HFF-Myc (cell line): ENCODE data around the gene COL13A1.

Experiments used
- DNase-seq: peaks from one replicate; pipeline ENCODE4 v3.0.0-alpha.2; 2011; ENCODE audit warnings: low read depth; ENCODE audit errors: extremely low read depth
- H3K4me3 ChIP-seq: replicated peaks from 2 replicates; pipeline ENCODE4 v1.5.1; 2011; ENCODE audit warnings: low read depth, mild to moderate bottlenecking, control low read depth, low read length
- TF ChIP-seq, protein P1 (sequence below): IDR thresholded peaks from 2 replicates; pipeline ENCODE4 v1.5.1; 2012; ENCODE audit warnings: mild to moderate bottlenecking, low read depth, low read length, control low read depth; ENCODE audit errors: missing control alignments

COL13A1 gene

DNA sequence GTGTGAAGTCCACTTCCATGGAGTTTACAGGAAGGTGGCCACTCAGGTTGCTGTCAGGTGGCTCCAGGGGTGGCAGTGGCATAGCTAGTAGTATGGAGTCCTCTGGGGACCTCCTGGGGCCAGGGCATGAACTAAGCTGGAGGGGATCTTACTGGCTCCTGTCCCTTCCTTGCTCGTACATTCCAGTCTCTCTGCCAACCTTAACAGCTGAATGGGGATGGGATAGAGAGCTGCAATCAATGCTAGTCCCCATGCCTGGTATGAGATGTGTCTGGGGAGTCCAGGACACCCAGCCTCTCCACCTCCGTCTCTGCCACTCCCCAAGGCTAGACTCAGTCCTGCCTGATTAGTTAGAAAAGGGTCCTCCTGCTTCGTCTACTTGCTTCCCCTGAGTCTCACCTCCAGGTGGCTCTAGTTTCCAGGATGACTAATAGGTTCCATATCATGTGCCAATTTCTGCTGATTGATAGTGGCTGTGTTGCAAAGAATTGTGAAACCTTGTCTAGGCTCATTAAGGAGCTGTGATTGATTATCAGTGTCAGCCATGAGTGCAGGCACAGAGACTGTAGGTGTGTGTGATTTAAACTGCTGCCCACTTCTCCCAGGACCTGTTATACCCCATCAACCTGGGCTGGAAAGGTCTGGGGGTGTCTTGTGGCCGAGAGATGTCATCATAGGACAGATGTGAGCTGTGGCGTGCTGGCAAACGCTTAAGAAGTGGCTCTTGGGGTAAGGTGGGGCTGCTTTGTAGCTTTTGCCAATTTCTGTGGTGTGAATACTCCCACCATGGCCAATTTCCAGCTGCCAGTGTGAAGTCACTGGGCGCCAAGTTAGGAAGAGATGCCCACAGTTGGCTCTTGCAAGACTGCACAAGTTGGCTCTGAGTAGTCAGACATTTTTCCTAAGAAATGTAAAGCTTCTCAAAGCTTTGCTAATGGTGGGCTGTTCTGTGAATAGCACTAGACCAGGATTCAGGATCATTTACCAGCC, 59.8 kb downstream of the COL13A1 start:
- H3K4me3 ChIP-seq = no peak overlapping the region
- TF ChIP-seq, protein P1, sequence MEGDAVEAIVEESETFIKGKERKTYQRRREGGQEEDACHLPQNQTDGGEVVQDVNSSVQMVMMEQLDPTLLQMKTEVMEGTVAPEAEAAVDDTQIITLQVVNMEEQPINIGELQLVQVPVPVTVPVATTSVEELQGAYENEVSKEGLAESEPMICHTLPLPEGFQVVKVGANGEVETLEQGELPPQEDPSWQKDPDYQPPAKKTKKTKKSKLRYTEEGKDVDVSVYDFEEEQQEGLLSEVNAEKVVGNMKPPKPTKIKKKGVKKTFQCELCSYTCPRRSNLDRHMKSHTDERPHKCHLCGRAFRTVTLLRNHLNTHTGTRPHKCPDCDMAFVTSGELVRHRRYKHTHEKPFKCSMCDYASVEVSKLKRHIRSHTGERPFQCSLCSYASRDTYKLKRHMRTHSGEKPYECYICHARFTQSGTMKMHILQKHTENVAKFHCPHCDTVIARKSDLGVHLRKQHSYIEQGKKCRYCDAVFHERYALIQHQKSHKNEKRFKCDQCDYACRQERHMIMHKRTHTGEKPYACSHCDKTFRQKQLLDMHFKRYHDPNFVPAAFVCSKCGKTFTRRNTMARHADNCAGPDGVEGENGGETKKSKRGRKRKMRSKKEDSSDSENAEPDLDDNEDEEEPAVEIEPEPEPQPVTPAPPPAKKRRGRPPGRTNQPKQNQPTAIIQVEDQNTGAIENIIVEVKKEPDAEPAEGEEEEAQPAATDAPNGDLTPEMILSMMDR = no peak
- peak; percentile 74 for DNase-seq

DNA sequence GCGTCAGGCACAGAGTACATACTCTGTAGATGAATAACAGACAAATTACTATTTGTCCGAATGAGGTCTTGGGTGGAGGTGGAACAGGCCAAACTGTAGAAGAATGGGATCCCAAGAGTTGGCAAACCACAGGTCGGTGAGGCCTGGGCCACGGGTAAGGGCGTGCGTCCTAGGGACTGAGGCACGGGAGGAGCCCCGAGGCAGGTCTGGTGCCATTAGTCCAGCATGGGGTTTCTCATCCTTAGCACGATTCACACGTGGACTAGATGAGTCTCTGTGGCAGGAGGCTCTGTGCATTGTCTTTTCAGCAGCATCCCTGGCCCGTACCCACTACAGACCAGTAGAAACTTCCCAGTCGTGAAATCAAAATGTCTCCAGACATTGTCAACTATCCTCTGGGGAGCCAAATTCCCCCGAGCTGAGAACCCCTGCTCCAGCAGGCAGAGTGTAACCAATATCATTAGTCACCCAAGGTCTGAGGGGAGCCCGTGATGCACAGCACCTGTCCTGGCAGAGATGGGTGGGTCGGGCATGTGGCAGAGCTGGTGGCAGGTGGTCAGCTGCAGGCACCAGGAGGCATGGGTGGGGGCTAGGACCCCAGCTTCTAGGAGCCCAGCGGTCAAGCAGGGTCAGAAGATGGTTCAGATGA, 61.3 kb downstream of the COL13A1 start:
- TF ChIP-seq, protein P1 = no peak
- no peak overlapping the region for H3K4me3 ChIP-seq
- DNase-seq = no peak

DNA sequence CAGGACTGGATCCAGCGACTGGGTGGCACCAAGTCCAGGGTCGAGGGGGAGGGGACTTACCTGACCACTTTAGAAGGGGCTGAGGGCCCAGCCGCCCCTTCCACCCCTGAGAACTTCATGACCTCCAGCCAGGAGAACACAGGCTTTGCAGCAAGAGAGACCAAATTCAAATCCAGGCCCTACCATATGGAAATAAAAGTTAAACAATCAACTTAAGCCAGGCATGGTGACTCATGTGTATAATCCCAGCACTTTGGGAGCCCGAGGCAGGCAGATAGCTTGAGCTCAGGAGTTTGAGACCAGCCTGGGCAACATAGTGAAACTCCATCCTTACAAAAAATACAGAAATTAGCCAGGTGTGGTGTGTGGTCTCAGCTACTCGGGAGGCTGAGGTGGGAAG, 61.9 kb downstream of the COL13A1 start:
- TF ChIP-seq, protein P1 = no peak
- no peak for DNase-seq
- H3K4me3 ChIP-seq = no peak overlapping the region

GRCh38 chr10:69864321-69864720, 62.6 kb downstream of the COL13A1 start:
- H3K4me3 ChIP-seq = no peak overlapping the region
- TF ChIP-seq, protein P1 = no peak
- no peak for DNase-seq

- TF ChIP-seq, protein P1 = no peak
- no peak for DNase-seq
- H3K4me3 ChIP-seq = no peak overlapping the region
Observed at GRCh38 chr10:69865450-69865849, 63.7 kb downstream of the COL13A1 start.

GRCh38 chr10:69866246-69866687, 64.6 kb downstream of the COL13A1 start:
- TF ChIP-seq, protein P1 = no peak
- DNase-seq = no peak
- no peak overlapping the region; the same call in 1 of the 2 replicates for H3K4me3 ChIP-seq
